Stimulated activated CD8-positive, alpha-beta memory T cell treated with anti-CD3 and anti-CD28 coated beads, Interleukin-15, amount 100 ng/mL, for 4 hours (primary cell): ENCODE data around the gene AKR7A2.

Source experiments
- DNase-seq, 2 donors: peaks; one replicate each; pipeline ENCODE4 v3.0.0-alpha.2; 2020; ENCODE audit warnings: low read depth in 2 of 2

The AKR7A2 gene

DNA sequence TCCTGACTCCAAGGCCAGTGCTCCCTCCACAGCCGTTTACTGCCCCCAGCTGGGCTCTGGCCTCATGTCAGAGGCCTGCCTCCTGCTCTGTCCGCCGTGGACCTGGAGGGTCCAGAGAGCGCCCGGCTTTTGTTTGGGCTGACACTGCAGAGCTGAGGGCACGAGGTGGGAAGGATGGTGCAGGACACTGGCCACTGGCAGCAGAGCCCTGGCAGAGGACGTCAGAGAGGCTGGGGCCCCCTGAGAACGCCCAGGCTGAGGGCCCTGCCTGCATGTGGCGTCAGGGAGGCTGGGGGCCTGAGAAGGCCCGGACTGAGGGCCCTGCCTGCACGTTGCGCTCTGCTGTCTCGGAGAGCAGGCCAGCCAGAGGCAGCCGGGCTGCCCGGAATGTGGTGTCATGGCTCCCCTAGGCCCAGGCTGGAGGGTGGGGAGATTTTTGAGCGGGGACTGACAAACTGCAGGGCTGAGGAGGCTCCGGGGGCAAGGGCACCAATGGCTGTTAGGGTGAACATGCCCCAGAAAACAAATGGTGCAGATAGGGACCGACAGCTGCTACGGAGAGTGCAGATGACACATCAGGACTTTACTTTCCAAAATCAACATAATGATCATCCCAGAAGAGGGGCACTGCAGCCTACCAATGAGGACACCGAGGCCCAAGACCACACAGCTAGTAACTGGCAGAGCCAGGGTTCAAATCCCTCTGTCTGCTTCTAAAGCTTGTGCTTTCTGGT lies 31.8 kb upstream of the AKR7A2 start:
- DNase-seq: no peak

DNA sequence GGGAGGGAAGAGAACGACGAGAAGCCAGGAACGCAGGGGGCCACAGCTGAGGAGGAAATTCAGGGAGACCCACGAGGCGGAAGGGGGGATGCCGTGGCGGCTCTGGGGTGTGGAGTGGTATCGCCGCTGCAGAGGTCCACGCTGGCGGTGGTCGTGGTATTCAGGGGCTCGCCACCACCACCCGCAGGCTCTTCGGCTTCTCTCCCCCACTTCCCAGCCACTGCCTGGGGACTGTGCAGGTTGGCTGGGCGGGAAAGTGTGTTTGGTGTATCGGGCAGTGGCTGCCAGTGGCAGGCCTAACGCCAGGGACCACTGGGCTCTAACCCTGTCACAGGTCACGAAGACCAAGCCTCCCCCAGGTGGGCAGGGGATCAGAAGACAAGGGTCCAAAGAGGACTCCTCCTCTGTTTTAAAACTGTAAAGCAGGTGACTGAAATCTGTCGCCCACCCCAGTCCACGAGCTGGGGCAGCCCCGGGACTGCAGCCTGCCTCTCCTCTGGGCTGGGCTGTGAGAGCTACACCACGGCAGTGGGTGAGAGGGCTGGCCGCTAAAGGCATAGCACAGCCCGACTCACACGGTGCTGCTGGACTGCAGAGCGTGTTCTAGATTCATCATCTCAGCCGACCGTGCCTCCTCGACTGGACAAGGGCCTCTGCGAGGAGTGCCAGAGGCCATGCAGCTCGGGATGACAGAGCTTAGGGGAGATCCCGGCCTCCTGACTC lies 31.1 kb upstream of the AKR7A2 start:
- no peak for DNase-seq

DNA sequence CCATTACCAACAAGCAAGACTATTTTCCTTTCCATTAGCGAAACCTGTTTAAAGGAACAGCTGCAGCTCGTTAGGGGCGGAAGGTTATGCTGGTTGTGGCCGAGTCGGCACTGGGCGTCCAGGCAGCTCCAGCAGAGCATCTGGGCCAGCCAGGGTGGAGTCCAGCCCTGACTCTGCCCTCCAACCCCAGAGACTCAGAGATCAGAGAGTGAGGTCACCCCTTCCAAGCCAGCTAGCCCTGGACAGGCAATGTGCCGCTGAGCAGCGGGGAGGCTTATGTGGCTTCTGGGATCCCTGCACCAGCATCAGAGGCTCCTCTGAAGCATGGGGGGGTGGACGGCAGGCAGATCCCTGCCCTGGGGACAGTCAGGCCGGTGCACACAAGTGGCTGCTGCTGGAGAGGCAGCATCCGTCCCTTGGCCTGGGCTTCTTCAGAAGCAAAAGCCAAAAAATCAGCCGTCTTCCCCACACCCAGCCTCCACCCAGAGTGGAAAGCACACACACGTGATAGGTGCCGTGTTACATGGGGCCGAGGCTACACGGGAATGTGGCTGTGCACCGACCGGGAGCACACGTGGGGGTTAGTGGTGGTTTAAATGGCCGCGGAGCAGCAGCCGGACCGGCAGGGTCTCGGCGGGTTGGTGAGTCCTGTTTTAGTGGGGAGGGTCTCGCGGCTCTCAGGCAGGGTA lies 30.3 kb upstream of the AKR7A2 start:
- DNase-seq: no peak

DNA sequence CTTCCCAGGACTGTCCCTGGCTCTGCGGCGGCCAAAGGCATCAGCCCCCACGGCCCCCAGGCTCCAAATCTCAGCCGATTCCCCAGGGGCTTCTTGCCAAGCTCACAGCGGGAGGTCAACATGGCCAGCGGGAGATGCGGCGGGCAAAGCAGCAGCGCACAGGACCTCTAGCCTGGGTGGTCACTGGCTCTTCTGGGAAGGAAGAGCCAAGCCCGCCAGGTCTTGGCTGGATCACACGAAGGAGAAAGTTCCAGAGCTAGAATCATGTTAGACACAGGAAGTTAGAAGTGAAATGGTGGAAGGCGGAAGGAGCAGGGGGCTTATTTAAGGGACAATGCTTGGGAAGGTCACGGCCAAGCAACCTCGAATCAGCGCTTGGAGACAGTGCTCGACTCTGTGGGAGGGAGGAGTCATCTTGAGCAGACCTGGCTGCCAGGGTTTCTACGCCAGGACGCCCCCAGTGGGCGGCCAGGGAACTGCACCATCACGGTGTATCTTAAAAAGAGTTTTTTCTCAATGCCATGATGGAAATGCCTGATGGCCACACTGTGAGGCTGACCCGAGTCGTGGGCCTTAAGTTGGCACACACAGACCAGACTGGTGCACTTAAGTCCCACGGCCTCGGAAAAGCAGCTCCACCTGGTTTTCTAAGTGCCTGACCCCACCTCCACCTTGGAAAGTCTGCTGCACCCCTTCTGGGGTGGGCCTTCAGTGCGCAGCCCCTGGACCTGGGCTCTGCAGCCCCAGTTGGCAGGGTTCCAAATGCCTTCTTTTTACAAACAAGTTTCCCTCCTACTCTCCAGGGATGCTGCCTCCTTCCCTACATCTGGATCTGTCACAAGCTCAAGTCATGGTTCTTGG lies 29.5 kb upstream of the AKR7A2 start:
- DNase-seq: peak; percentile 37 to 45

DNA sequence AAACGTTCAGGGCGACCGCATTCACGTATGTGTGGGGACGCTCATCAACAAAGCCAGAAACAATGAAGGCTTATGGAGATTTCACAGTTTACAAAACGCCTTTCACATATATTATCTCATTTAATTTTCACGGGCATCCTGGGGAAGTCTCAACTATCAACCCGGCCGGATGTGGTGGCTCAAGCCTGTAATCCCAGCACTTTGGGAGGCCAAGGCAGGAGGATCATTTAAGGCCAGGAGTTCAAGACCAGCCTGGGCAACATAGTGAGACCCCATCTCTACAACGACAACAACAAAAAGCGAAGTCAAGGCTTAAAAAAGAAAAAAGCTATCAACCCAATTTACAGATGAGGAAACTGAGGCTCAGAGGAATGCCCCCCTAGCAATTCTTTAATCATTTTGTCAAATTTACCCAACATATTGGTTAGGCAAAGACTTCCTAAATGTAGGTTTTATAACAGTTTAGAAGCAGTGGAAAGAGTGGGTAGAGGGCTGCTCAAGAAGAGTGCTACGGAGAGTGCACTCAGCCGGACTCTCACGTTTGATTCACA lies 28.5 kb upstream of the AKR7A2 start:
- no peak for DNase-seq

DNA sequence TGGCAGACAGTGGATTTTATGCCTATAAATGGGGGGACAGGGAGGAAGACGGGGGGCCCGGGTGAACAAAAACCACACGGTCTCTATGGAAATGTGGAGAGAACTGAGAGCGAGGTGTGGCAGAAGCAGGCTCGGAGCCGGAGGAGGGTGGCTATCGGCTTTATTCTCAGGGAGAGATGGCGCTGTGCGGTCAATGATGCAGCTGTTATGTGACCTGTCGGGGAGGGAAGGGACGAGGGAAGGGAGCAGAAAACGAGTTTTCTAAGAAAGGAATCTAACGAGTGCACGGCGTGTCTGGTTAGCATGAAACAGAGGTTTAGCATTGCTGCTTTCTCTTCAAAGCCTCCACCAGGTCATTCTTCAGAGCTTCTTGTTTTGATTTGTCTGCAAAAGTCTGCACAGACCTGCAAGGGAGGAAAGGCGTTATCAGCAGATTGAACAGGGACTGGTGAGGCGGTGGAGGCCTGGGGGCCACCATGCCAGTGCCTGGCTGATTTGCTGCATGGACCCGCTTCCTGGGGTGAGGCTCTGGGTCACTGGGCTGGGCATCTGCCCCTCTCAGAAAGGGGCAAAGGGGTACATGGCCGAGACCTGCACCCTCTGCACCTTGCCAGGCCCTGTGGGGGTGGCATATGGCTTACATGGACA lies 27.4 kb upstream of the AKR7A2 start:
- DNase-seq: no peak

DNA sequence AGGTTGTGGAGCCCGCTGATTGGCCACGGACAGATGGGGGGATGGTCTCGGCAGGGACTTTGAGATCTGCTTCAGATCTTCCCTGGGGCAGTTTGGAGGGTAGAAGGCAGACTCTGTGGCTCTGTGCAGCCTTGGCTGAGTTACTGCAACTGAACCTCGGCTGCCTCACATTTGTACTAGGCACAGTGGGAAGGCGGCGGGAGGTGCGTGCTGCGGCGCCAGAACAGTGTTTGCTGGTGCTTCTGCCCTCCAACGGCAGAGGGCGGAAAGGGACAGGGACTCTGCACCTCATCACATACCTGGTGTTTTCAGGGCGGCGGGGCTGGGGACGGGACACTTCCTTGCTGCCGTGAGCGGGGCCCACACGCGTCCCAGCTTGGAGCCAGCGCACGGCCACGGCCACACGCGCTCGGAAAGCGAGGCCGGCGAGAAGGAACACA lies 26.4 kb upstream of the AKR7A2 start:
- DNase-seq: no peak

DNA sequence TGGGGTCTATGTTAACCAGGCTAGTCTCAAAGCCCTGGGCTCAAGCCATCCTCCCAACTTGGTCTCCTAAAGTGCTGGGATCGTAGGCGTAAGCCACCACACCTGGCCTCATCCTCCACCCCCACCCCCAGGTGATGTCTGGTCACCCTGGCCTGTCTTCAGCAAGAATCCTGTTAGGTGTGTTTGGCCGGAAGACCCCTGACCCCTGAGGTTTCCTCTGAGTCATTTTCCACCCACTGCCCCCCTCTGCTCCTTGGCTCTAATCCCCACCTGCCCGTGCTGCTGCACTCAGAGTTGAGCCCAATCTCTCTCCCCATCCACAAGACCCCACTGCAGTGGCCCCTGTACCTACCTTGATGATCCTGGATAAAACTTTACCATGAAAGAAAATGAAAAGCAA lies 25.3 kb upstream of the AKR7A2 start:
- no peak for DNase-seq

DNA sequence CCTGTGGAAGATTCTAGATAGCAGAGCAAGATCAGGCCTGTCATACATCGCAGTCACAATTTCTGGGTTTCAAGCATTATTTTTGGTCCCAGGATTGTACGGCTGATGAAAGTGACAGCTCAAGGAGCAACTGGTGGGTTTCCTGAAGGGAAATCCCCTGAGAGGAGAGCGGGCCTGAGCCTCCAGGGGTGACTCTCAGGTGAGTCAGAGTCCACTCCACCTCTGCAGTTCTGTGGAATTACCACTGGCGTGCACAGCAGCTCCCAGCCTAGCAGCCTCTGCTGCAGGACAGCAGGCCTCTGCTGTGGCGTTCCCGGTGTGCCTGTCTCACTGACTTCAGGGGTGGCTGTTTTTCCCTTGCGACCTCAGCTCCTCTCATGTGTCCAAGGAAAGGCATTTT lies 24.6 kb upstream of the AKR7A2 start:
- peak in 1 of 2 donors; percentile 19 for DNase-seq

DNA sequence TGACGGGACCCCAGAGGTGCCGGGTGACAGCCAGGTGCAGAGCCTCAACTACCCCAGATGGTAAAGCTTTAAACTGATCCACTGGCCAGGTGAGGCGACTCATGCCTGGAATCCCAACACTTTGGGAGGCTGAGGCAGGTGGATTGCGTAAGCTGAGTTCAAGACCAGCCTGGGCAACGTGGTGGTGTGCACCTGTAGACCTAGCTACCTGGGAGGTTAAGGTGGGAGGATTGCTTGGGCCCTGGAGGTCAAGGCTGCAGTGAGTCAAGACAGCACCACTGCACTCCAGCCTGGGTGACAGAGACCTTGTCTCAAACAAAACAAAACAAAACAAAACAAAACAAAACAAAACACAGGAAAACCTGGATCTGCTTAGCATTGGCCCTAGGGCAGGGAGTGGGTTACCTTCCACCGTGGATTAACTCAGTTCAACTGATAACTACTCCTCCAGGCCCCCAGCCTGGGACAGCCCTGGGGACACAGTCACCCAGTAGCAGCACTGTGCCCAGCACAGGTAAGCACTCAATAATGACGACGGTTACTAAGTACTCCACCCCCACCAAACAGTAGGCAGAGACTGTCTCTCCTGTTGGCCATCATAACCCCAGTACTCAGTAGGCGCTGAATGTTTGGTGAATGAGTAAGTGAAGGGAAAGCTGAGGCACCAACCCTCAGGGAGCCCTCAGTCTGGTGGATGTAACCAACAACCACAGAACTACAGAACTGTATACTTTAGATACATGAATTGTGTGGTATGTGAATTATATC lies 21.8 kb upstream of the AKR7A2 start:
- no peak for DNase-seq

DNA sequence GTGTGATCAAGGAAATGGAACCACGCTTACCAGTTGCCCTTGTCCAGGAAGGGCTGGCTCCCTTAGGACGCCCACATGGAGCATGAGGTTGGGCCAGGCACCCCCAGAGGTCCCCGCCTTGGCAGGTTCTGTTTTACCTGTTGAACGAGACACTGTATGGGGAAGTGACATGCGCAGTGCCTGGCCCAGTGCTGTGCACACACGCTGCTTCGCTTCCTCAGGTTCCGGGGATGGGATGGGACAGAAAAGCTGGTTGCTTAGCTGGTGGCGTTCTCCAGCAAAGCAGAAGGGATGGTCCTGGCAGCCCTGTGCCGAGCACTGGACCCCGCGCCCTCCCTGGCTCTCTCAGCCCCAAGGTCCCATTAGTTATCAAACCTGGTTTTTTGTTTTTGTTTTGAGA lies 20.9 kb upstream of the AKR7A2 start:
- DNase-seq: no peak

DNA sequence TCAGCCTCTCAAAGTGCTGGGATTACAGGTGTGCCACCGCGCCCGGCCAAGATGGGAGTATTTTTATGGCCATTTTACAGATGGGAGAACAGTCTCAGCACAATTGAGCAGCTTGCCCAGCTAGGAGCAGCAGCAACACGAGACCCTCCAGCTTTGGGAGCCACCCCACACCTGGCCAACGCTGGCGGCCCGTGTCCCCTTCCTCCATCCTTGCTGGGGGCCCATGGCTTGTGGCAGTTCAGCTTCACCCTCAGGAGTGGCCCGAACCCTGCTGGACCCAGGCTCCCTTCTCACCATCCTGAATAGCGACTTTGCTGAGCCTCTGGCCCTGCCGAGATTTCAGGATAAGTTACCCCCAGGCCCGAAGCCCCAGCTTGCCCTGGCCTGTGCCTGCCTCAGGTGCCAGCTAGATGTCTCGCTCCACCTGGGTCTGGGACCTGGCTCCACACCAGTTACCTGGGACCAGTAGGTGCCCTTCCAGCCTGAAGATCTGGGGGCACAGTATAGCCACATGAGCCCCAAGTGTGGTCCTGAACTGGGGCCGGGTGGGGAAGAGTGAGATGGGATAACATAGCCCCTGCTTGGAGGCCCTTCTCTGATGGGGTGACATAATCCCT lies 19.4 kb upstream of the AKR7A2 start:
- DNase-seq: no peak

DNA sequence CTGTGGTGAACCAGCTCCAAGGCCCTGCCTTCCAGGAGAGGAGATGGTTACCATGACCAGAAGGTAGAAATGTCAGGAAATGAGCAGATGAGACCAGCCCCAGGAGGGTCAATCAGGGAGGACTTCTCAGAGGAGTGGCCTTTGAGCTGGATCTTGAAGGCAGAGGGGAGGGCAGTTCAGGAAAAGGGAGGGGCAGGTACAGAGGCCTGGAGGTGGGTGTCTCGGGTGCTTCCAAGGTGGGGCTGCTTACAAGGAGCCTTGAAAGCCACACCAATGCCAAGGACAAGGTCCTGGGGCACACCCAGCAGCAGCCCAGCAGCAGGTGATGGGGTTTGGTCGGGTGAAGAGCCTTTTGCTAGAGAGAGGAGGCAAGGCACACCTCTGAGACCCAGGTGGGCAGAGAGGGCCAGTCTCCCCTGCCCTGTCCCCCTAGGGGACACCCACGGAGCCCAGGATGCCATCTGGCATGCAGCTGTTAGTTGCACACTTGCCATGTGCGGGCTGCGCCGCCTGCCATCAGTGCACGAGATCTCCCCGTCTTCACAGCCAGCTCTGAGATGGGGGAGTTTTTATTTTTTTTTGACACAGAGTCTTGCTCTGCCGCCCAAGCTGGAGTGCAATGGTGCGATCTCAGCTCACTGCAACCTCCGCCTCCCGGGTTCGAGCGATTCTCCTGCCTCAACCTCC lies 18.6 kb upstream of the AKR7A2 start:
- no peak for DNase-seq

DNA sequence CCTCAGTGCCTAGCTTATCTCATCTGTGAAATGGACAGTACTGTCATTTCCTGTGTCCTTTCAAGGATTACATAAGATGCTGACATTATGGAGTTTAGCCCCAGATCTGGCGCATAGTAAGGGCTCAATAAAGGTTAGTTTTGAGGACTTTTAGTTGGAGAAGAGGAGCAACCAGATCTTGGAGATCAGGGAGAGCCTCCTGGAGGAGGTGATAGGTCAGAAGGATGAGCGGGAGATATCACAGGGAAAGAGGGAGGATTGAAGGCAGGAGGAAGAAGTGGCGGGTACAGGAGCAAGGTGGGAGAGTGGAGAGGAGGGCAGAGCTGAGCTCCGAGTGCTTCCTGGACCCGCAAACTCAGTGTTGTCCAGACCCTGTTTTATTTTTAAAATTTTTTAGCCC lies 17.7 kb upstream of the AKR7A2 start:
- DNase-seq: no peak

DNA sequence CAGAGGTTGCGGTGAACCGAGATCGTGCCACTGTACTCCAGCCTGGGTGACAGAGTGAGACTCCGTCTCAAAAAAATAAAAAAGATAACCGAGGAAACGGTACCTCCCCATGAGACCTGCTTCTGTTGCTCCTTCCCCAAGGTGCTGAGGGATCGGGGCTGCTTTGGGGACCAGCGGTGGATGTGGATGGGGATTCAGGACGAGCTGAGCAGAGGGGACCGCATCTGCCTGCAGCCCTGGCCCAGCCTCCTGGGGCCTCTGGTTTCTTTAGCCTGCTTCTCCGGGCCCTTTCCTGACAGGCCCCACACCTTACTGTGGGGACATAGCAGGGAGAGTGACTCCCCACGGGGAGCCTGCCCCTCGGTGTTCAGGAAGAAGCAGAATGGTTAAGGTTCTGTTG lies 17.2 kb upstream of the AKR7A2 start:
- DNase-seq: no peak

DNA sequence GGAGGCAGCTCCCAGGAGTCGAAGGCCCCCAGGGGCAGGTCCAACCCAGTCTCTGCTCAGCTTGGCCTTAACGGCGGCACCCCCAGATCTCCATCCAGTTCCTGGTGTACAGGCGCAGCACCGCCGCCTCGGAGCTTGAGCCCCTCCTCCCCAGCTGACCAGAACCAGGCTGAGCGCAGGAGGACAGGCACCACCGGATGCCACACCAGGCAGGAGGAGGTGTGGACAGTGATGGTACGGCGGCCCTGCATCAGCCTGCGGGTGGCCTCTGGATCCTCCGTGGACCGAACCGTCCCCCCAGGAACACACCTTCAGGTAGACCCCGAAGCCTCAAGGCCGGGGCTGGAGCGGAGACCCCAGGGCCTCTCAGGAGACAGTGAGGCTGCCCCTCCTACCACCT lies 16.5 kb upstream of the AKR7A2 start:
- DNase-seq: no peak

DNA sequence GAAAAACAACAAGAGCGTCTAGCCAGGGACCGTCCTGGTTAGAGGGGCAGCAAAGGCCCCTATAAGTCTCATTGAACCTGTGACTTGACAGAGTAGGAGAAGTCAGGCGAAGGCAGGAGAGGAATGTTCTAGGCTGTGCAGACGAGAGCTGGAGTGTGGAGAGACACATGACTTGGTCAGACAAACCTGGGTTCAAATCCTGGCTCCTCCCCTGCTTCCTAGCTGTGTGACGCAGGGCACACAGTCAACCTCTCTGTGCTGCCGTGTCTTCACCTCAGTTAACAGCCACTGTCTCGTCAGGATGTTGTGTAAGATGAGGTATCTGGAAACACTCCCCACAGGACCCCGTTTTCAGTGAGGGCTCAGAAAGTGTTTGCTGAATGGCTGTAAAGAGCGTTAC lies 15.8 kb upstream of the AKR7A2 start:
- no peak for DNase-seq

DNA sequence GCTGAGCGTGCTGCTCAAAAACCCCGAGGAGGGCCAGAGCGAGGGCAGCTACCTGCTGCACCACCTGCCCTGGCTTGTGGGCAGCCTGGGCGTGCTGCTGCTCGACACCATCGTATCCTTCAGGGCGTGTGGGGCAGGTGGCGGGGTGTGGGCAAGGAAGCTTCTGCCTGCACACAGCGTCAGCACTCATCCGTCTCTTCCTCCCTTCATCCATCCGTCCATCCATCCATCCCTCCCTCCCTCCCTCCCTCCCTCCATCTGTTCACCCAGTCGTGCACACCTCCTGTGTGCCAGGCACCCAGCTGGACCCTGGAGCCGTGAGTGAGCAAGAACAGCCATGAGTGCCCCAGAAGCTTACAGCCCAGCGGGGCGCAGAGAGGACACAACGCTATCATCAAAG lies 15.4 kb upstream of the AKR7A2 start:
- DNase-seq: no peak

DNA sequence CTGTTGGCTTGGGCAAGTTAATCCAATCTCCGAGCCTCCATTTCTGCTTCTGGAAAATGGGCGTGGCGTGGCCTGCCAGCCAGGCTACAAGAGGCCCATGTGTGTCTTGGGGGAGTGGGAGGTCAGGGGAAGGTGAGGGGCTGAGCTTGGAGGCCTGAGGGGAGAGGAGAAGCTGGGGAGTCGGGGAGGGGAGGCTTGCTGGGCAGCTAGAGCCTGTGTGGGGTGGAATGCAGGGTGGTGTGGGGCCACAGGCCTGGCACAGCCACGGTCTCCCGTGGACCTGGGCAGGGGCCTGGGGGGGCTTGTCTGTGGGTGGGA lies 14.8 kb upstream of the AKR7A2 start:
- no peak for DNase-seq
